Colonic mucosa (tissue), 4 donors: Measurements from ENCODE around the gene STRA8. TPM values are rescaled to one million over a fixed set of nuclear protein-coding genes. Genes with fewer than 3 reads are reported as not detected.

Source experiments
- DNase-seq: peaks from one replicate; pipeline ENCODE4 v3.0.0-alpha.2; 2020
- H3K27ac ChIP-seq: fragments of 200-600 bp; one replicate; pipeline ENCODE4 v1.8.0; 2021
- H3K27me3 ChIP-seq: fragments of 200-600 bp; one replicate; pipeline ENCODE4 v1.8.0; 2021
- H3K36me3 ChIP-seq: fragments of 200-600 bp; one replicate; pipeline ENCODE4 v1.8.0; 2021
- H3K4me1 ChIP-seq: fragments of 200-600 bp; one replicate; pipeline ENCODE4 v1.8.0; 2021; ENCODE audit warnings: mild to moderate bottlenecking
- H3K4me3 ChIP-seq: fragments of 200-600 bp; one replicate; pipeline ENCODE4 v1.8.0; 2021
- H3K9ac ChIP-seq, 2 donors: one replicate each; pipeline ENCODE4 v1.7.0; 2013; ENCODE audit warnings: control low read depth in 2 of 2, low read depth in 2 of 2, low read length in 2 of 2
- H3K9me3 ChIP-seq: fragments of 200-600 bp; one replicate; pipeline ENCODE4 v1.8.0; 2021
- intact Hi-C: fragments of 100-400 bp; cut with DNase I; formaldehyde crosslinking; loops from one replicate; pipeline ENCODE4 v1.14.1; 2022
- total RNA-seq, 2 donors: library from RNA; stranded (reverse); fragmentation: NEBNext Ultra II Directional in 1 of 2; extraction: Animal tissue kit (Norgen Biotek cat#: 25700) in 1 of 2; gene quantifications; one replicate each; pipeline ENCODE4 v1.2.1, GENCODE V29; 2021
- TF ChIP-seq, protein P1 (sequence below): fragments of 200-600 bp; IDR thresholded peaks from one replicate; pipeline ENCODE4 v1.8.0; 2022; ENCODE audit warnings: antibody characterized with exemption, mild to moderate bottlenecking
- donor health status: healthy.
- donor health status: DM: no; HTN: no; CAD: no.
- donor health status: DM: no; HTN: no; CAD: no.

Gene STRA8
- total RNA-seq, 2 donors from 2014 or later, result not detected

DNA sequence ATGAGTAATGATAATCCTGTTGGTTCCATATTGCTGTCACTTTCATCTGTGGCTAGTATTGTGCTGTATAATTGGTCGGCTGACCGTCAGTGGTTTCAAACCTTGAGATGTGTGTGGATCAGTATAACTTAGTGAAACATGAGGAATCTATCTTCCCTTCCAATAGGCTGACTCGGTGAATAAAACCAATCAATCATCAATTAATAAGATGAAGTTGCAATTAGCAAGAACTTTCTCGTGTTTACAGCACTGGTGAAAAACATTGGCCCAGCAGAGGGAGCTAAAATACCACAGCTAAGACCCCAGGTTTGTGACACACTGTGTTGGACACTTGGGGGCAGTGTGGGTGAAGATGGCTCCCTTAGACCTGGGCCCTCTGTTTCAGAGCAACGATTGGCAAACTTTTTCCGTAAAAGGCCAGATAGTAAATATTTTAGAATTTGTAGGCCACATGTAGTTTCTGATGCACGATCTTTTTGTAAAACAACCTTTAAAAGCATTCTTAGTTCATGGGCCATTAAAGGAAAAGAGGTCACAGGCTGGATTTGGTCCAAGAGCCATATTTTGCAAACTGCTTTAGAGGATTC is 47.8 kb downstream of the STRA8 start:
- intact Hi-C loops, result loop anchor here (1.0 to 5.0 kb wide), 3 partner anchors 54 to 366 kb away; partner anchors contain the start of gene NUP205
- TF ChIP-seq, protein P1, sequence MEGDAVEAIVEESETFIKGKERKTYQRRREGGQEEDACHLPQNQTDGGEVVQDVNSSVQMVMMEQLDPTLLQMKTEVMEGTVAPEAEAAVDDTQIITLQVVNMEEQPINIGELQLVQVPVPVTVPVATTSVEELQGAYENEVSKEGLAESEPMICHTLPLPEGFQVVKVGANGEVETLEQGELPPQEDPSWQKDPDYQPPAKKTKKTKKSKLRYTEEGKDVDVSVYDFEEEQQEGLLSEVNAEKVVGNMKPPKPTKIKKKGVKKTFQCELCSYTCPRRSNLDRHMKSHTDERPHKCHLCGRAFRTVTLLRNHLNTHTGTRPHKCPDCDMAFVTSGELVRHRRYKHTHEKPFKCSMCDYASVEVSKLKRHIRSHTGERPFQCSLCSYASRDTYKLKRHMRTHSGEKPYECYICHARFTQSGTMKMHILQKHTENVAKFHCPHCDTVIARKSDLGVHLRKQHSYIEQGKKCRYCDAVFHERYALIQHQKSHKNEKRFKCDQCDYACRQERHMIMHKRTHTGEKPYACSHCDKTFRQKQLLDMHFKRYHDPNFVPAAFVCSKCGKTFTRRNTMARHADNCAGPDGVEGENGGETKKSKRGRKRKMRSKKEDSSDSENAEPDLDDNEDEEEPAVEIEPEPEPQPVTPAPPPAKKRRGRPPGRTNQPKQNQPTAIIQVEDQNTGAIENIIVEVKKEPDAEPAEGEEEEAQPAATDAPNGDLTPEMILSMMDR, result peak; percentile 86

DNA sequence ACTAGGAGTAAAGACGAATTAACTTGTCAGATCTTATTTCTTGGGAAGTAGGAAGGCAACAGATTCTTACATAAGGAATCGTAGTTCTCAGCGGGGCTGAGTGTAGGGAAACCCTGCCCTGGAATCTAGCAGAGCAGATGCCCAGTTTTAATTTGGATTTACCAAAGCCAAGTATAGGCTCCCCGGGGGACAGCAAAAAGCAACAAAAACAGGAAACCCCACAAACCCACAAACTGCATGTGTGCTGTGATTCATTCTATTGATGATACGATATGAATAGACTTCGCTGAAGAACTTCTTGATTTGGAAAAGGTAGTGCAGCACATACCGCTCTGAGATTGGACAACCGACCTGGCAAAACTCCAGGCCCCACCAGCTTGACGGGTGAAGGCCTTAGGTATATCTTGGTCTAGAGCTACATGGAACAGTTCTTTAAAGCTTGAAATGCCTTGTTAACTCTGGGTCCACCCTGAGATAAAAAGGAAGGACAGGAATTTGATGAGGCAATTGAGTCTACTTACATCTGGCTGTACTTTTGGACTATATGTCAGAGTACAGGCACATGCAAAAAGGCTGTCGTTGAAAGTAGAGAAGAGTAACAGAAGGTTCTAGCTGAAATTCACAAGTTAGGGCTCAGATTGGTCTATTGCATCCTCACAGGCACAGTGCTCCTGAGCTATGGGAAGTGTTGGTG is 49.1 kb downstream of the STRA8 start:
- H3K27ac ChIP-seq, result no peak overlapping the region
- H3K27me3 ChIP-seq, result peaks cover 4% of the 10 kb centered on the region
- no peaks in the 10 kb centered on the region for H3K4me1 ChIP-seq
- TF ChIP-seq, protein P1, result no peak
- DNase-seq, result no peak
- H3K36me3 ChIP-seq, result no peaks in the 10 kb centered on the region
- intact Hi-C loops, result loop anchor here (5.0 kb wide), 2 partner anchors 275 to 365 kb away; partner anchors contain the start of gene NUP205
- no peak overlapping the region for H3K4me3 ChIP-seq
- no peaks in the 10 kb centered on the region for H3K9me3 ChIP-seq
- no peak overlapping the region for H3K9ac ChIP-seq

More for the DNA sequence above, 47.8 kb downstream of the STRA8 start:
- H3K9ac ChIP-seq, result no peak overlapping the region
- no peaks in the 10 kb centered on the region for H3K36me3 ChIP-seq
- no peaks in the 10 kb centered on the region for H3K9me3 ChIP-seq
- peak; percentile 86 for DNase-seq
- no peak overlapping the region for H3K4me3 ChIP-seq
- peaks cover 4% of the 10 kb centered on the region for H3K27me3 ChIP-seq
- H3K27ac ChIP-seq, result no peak overlapping the region
- H3K4me1 ChIP-seq, result no peaks in the 10 kb centered on the region

DNA sequence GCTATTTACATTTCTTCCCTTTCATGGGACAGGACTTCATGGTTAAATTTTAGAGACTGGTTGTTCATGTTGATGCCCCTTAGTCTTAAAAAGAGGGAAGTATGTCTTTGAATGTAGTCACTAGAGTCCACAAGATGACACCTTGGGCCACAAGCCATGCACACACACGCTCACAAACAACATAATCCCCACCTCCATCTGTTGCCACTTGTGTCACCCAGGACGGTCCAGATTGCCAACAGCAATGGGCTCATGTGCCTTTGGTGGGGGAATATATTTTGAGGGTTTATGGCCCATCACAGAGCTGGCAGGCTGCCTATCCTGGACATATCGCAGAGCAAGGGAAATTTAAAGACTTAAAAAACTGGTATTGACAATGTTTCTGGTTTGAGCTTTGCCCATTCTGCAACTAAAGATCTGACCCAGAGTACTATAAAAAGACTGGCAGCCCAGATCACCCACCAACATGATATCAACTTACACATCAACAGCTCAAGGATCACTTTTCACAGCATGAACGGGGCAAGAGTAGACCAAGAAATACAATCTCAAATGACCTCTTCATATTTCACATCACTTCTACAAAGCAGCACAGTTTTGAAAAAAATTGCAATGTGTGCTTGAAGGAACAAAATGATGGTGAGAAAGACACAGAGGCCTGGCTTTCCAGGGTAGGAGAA is 50.5 kb downstream of the STRA8 start:
- H3K4me1 ChIP-seq, result no peaks in the 10 kb centered on the region
- intact Hi-C loops, result loop anchor here (5.0 kb wide), 2 partner anchors 273 to 363 kb away; partner anchors contain the start of gene NUP205
- TF ChIP-seq, protein P1, result no peak

DNA sequence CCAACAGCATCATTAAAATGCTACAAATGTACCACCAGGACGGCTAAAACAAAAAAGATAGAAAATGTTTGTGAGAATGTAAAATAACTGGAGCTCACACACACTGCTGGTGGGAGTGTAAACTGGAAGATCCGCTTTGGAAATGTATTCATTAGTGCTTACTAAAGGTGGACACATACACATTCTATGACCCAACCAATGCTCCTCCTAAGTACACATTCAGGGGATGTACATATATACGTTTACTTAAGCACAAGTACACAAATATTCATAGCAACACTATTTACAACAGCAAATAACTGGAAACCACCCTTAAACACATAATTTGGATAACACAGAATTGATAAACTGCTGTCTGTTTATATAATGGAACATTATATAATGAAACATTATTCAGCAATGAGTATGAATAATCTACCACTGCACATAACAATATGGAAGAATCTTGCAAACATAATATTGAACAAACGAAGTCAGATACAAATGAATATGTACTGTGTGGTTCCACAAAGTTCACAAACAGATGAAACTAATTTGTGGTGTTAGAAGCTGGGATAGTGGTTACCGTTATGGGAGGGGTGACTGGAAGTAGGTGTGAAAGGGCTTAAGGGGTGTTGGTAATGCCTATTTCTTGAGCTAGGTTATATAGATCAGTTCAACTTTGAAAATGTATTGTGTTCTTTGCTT is 52.1 kb downstream of the STRA8 start:
- Histone ChIP-seq H3K4me1 (no peaks in the 10 kb centered on the region), H3K27me3 (no peaks in the 10 kb centered on the region), H3K9ac (no peak overlapping the region), H3K4me3 (no peak overlapping the region), H3K36me3 (no peaks in the 10 kb centered on the region), H3K27ac (no peak overlapping the region), H3K9me3 (no peaks in the 10 kb centered on the region)
- intact Hi-C loops, result no loop called here
- DNase-seq, result no peak
- TF ChIP-seq, protein P1, result no peak

More for the DNA sequence above, 50.5 kb downstream of the STRA8 start:
- no peak for DNase-seq
- Histone ChIP-seq H3K27ac (no peak overlapping the region), H3K9me3 (no peaks in the 10 kb centered on the region), H3K4me3 (no peak overlapping the region), H3K27me3 (peaks cover 4% of the 10 kb centered on the region), H3K9ac (no peak overlapping the region), H3K36me3 (no peaks in the 10 kb centered on the region)

DNA sequence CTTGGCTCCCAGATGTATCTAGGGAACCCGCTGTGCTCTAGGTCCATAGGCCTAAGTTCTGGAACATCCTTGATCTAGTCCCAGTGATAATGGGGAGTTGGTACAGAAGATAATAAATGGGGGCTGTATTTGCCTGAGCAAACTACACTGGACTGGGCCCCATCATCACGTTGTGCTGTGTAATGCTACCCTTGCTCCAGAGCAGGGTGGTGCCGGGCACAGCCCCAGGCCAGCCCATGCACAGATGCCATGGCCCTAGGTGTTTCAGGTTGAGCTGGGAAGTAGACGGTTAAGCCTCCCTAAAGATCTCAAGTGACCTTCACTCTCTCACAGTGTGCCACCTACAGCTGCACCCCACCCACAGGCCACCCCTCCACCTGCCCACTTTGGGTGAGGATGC is 53.2 kb downstream of the STRA8 start:
- intact Hi-C loops, result no loop called here

More for the DNA sequence above, 53.2 kb downstream of the STRA8 start:
- Histone ChIP-seq H3K36me3 (no peaks in the 10 kb centered on the region), H3K9ac (no peak overlapping the region), H3K27me3 (no peaks in the 10 kb centered on the region), H3K9me3 (no peaks in the 10 kb centered on the region), H3K4me3 (no peak overlapping the region), H3K4me1 (no peaks in the 10 kb centered on the region), H3K27ac (no peak overlapping the region)
- TF ChIP-seq, protein P1, result no peak
- DNase-seq, result no peak
